ENCODE measurements around the gene CAMTA1. TPM values are rescaled to one million over a fixed set of nuclear protein-coding genes. Genes with fewer than 3 reads are reported as not detected.
"Not testable (repeated sequence)": the region's sequence is repeated elsewhere in the genome, so short reads cannot be mapped to it uniquely, and the experiment has no call there.

CAMTA1 gene
- total RNA-seq, 2 donors from 2014 or later: 105 to 113 TPM

GRCh38 chr1:6809461-6809860, 24.2 kb downstream of the CAMTA1 start:
- no peak for TF ChIP-seq CTCF (IDR thresholded peaks at IDR 0.05)

GRCh38 chr1:6810146-6810734, 25.0 kb downstream of the CAMTA1 start:
- not testable (repeated sequence) for H3K4me3 ChIP-seq; H3K27me3 ChIP-seq (replicated peaks; ENCODE audit: insufficient read depth); H3K27ac ChIP-seq; H3K36me3 ChIP-seq; H3K9me3 ChIP-seq; ATAC-seq (ENCODE audit: insufficient number of reproducible peaks, low FRiP score, low read depth); DNase-seq (ENCODE audit: low spot score)
- H3K4me1 ChIP-seq (ENCODE audit: control insufficient read depth in 1 of 2, low read depth in 2 of 2): peaks cover 12 to 52% of the 10 kb centered on the region in 2 donors

More at GRCh38 chr1:6809461-6809860, 24.2 kb downstream of the CAMTA1 start:
- H3K27ac ChIP-seq: no peak overlapping the region
- DNase-seq (ENCODE audit: low spot score): no peak
- H3K4me1 ChIP-seq (ENCODE audit: control insufficient read depth in 1 of 2, low read depth in 2 of 2): peaks cover 14 to 58% of the 10 kb centered on the region in 2 donors
- H3K9me3 ChIP-seq: no peaks in the 10 kb centered on the region
- H3K27me3 ChIP-seq (replicated peaks; ENCODE audit: insufficient read depth): no peaks in the 10 kb centered on the region
- ATAC-seq (ENCODE audit: insufficient number of reproducible peaks, low FRiP score, low read depth): no peak
- H3K4me3 ChIP-seq: no peak overlapping the region
- H3K36me3 ChIP-seq: no peaks in the 10 kb centered on the region

- Histone ChIP-seq H3K36me3 (no peaks in the 10 kb centered on the region), H3K27ac (peak overlapping the region; percentile 19 to 32), H3K4me3 (peak overlapping the region; percentile 13), H3K4me1 (ENCODE audit: control insufficient read depth in 1 of 2, low read depth in 2 of 2) (peaks cover 12 to 44% of the 10 kb centered on the region in 2 donors), H3K9me3 (no peaks in the 10 kb centered on the region), H3K27me3 (replicated peaks; ENCODE audit: insufficient read depth) (no peaks in the 10 kb centered on the region)
- ATAC-seq (ENCODE audit: insufficient number of reproducible peaks, low FRiP score, low read depth) (no peak), DNase-seq (ENCODE audit: low spot score) (no peak)
- no peak for TF ChIP-seq CTCF (IDR thresholded peaks at IDR 0.05)
These were observed 26.3 kb downstream of the CAMTA1 start for GRCh38 chr1:6811583-6811982.

GRCh38 chr1:6813165-6813564, 27.9 kb downstream of the CAMTA1 start:
- peaks cover 9 to 32% of the 10 kb centered on the region in 2 donors for H3K4me1 ChIP-seq (ENCODE audit: control insufficient read depth in 1 of 2, low read depth in 2 of 2)
- ATAC-seq (ENCODE audit: insufficient number of reproducible peaks, low FRiP score, low read depth): no peak
- no peak for TF ChIP-seq CTCF (IDR thresholded peaks at IDR 0.05)

GRCh38 chr1:6815726-6816125, 30.5 kb downstream of the CAMTA1 start:
- no peak for TF ChIP-seq CTCF (IDR thresholded peaks at IDR 0.05)
- Histone ChIP-seq H3K4me1 (ENCODE audit: control insufficient read depth in 1 of 2, low read depth in 2 of 2) (peaks cover 18 to 37% of the 10 kb centered on the region in 2 donors), H3K27me3 (replicated peaks; ENCODE audit: insufficient read depth) (no peaks in the 10 kb centered on the region), H3K36me3 (no peaks in the 10 kb centered on the region), H3K9me3 (no peaks in the 10 kb centered on the region), H3K4me3 (no peak overlapping the region), H3K27ac (no peak overlapping the region)
- no peak for DNase-seq (ENCODE audit: low spot score)
- no peak for ATAC-seq (ENCODE audit: insufficient number of reproducible peaks, low FRiP score, low read depth)

More at GRCh38 chr1:6813165-6813564, 27.9 kb downstream of the CAMTA1 start:
- H3K36me3 ChIP-seq: no peaks in the 10 kb centered on the region
- H3K4me3 ChIP-seq: no peak overlapping the region
- H3K27me3 ChIP-seq (replicated peaks; ENCODE audit: insufficient read depth): no peaks in the 10 kb centered on the region
- no peak for DNase-seq (ENCODE audit: low spot score)
- H3K27ac ChIP-seq: no peak overlapping the region
- no peaks in the 10 kb centered on the region for H3K9me3 ChIP-seq
